ENCODE measurements around the gene LPIN2.
"Not testable (repeated sequence)": the region's sequence is repeated elsewhere in the genome, so short reads cannot be mapped to it uniquely, and the experiment has no call there.

- TF ChIP-seq, protein P1, sequence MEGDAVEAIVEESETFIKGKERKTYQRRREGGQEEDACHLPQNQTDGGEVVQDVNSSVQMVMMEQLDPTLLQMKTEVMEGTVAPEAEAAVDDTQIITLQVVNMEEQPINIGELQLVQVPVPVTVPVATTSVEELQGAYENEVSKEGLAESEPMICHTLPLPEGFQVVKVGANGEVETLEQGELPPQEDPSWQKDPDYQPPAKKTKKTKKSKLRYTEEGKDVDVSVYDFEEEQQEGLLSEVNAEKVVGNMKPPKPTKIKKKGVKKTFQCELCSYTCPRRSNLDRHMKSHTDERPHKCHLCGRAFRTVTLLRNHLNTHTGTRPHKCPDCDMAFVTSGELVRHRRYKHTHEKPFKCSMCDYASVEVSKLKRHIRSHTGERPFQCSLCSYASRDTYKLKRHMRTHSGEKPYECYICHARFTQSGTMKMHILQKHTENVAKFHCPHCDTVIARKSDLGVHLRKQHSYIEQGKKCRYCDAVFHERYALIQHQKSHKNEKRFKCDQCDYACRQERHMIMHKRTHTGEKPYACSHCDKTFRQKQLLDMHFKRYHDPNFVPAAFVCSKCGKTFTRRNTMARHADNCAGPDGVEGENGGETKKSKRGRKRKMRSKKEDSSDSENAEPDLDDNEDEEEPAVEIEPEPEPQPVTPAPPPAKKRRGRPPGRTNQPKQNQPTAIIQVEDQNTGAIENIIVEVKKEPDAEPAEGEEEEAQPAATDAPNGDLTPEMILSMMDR (IDR thresholded peaks at IDR 0.05; ENCODE audit: low read depth, low read length, poor library complexity, severe bottlenecking), result not testable (repeated sequence)
- not testable (repeated sequence) for TF ChIP-seq EZH2phosphoT487 (IDR thresholded peaks at IDR 0.05; ENCODE audit: borderline replicate concordance, low read length)
These were observed 15.2 kb upstream of the LPIN2 start for GRCh38 chr18:3028115-3028514.

All from DOHH2 (cell line).